Renal cortical epithelial cell (primary cell): ENCODE measurements around the gene SCN4B. TPM values are rescaled to one million over a fixed set of nuclear protein-coding genes. Genes with fewer than 3 reads are reported as not detected.

ENCODE experiments used
- DNase-seq: peaks from one replicate; pipeline ENCODE4 v3.0.0-alpha.2; 2011; ENCODE audit warnings: low read depth
- total RNA-seq: library from RNA; depleted of rRNA; stranded (reverse); fragments of >200 nt; gene quantifications from 2 replicates; pipeline ENCODE4 v1.2.3, GENCODE V29; 2014

The SCN4B gene
- total RNA-seq, 1 donor from 2014 or later = 0.15 TPM

- DNase-seq = no peak
Measured at GRCh38 chr11:118129471-118130172, 23.0 kb downstream of the SCN4B start.

- no peak for DNase-seq
Measured at GRCh38 chr11:118128721-118129470, 23.7 kb downstream of the SCN4B start.

DNA sequence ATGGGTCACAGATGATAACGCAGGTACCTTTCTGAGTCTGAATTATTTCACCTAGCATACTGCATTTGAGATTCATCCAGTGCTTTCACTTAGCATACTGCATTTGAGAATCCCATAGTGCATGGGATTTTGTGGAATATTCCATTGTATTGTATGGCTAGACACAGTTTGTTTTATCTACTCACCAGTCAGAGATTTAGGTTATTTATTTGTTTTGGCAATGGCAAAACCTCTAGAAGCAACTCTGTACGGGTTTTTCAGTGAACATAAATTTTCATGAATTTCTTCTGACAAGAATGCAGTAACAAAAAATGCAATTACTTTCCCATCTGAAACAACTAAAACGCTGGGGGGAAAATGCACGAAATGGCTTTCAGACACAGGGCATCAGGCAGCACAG is 24.3 kb downstream of the SCN4B start:
- DNase-seq = no peak

DNA sequence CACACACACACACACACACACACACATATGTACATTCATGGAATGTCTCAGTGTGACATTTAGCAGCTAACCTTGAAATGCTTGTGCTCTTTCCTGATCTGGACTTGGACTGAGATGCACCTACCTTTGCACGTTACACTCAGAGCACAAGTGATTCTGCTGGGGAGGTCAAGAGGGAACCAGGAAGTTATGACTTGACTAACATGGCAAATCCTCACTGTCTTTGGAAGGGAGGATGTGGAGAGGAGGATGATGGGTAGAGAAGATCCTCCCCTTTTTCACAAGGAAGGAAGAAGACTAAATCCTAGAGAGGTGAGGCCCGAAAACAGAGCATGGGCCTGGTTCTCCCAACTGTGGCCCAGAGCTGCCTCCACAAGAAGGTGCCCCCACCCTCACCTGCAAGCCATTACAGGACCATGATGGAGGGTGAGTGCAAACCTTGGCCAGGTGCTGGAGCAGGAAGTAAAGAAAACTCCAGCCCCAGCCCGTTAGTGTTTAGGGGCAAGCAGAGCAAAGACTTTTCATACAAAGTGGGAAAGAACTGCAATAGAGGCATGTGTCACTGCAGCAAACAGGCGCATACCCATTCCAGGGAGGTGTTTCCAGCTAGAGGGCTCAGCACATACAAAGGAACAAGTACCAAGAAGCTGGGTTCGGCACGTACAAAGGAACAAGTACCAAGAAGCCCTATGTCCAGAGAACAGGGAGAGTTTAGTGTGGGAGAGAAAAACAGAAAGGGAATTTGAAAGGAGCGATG is 26.4 kb downstream of the SCN4B start:
- DNase-seq = no peak

- no peak for DNase-seq
Measured at GRCh38 chr11:118124929-118125535, 27.6 kb downstream of the SCN4B start.

DNA sequence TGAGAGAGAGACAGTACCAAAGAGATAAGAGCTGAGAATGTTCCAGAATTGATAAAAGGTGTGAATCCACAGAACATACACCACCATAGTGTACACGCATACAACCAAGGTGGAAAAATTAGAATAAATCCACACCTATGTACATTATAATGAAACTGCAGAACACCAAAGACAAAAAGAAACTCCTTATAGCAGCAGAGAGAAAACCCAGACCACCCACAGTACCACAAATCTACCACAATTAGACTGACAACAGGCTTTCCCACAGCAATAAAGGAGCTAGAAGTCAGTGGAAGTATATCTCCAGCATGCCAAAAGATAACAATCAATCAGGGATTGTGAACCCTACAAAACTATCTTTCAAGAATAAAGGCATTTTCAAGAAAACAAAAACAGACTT is 31.8 kb downstream of the SCN4B start:
- DNase-seq = no peak

GRCh38 chr11:118117790-118118601 is 34.6 kb downstream of the SCN4B start:
- no peak for DNase-seq

GRCh38 chr11:118115048-118115447 is 37.6 kb downstream of the SCN4B start:
- DNase-seq = no peak

- no peak for DNase-seq
Measured at GRCh38 chr11:118114266-118114665, 38.4 kb downstream of the SCN4B start.

- no peak for DNase-seq
Measured at GRCh38 chr11:118112711-118113430, 39.8 kb downstream of the SCN4B start.

- no peak for DNase-seq
Measured at GRCh38 chr11:118111744-118112035, 40.9 kb downstream of the SCN4B start.

DNA sequence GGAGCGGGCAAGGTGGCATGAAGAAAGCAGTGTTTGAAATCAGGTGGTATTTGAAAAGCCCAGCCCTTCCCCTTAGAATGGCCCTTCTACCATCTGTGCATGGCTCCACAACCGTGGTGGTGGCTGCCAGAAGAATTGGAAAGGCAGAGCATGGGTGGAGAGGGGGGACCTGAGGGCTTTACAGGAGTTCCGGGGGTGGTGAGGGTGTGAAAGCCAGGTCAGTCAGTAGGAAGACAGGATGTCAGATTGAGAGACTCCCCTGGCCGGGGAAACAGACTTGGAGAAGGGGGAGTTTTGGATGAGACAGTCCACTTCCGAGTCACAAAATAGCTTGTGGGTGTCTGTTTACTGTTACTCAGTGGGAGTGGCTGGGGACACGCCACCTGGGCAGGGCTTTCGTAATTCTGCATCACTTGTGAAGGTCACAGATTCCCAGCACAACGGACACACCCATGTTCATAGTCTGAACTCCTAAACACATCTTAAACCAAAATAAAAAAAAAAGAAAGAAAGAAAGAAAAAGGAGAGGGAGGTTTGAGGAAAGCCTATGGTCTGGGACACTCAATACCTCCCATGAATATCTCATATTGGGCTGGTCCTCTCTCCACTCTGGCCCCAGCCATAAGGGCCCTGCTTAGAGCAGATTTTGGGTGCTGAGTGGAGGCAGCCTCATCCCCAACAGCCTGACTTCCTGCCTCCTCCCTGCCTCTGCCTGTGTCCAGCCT is 41.4 kb downstream of the SCN4B start:
- no peak for DNase-seq

DNA sequence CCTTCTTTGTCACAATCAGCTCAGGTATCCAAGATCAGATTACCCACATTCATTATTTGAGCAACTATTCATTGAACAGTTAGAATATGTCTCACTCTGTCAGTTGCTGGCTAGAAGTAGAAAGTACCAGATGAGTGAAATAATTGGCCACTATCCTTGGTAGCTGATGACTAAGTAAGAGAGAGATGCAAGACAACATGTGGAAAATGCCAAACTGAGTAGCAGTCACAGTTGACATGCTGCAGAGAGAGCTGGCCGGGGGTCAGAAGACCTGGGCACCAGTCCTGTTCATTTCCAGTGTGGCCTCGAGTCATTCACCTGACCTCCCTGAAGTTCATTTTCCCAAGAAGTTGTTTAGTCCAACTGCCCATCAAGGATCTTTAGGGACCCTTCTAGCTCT is 43.4 kb downstream of the SCN4B start:
- peak; percentile 72 for DNase-seq

DNA sequence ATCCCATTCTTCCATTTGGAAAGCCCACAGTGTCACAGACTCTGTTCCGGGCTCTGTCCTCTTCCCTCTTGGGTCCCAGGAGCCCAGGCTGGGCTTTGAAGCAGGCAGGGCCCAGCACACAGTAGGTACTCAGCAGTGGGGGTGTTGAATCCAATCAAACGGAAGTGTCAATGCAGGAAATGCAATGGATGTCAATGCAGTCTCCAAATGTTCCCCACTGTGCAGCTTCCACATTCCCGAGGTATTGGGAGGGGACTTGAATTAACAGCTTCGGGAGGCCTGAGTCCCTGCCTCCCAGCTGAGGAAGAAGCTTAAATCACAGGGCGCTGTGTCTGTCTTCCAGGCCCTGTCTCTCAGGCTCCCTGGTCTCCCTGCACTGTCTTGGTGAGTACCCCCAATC is 44.1 kb downstream of the SCN4B start:
- no peak for DNase-seq

DNA sequence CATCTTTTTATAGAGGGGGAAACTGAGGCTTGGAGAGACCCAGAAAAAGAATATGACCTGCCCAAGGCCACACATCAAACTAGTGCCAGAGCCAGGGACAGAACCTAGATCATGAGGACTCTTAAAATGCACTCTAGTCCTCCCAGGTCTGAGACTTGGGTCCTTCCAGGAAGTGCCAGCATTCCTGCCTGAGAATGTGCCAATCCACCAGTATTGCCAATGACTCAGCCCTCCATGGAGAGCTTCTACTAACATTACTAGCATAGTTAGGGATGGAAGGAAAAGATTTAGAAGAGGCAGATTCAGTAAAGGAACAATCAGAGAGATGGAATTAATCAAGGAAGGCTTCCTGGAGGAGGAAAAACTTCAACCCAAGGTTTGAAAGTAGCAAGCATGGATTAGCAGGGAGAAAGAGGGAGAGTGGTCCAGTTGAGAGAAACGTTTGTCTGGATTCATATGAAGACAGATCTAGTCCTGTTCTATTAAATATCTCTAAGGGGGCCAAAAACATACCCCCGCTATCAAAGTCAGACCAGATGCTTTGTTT is 45.8 kb downstream of the SCN4B start:
- DNase-seq = peak; percentile 85

GRCh38 chr11:118105657-118106305 is 46.8 kb downstream of the SCN4B start:
- DNase-seq = no peak

- no peak for DNase-seq
Measured at GRCh38 chr11:118104491-118104890, 48.1 kb downstream of the SCN4B start.

DNA sequence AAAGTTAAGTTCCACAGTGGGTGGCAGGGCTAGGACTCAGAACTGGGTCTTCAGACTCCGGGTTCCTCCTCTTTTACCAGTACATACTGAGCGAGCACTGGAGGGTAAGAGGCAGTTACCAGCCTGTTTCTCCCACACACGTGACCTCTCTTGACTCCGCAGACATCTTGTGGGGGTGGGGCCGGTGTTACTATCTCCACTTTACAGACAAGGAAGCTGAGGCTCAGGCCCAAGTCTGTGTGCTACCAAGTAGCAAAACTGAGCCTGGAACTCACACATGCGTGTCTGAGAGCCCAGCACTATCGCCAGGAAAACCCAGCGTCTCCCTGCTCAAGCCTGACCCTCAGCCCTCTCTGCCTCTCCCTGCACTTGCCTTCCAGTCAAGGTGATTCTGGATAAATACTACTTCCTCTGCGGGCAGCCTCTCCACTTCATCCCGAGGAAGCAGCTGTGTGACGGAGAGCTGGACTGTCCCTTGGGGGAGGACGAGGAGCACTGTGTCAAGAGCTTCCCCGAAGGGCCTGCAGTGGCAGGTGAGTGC is 49.8 kb downstream of the SCN4B start:
- no peak for DNase-seq

DNA sequence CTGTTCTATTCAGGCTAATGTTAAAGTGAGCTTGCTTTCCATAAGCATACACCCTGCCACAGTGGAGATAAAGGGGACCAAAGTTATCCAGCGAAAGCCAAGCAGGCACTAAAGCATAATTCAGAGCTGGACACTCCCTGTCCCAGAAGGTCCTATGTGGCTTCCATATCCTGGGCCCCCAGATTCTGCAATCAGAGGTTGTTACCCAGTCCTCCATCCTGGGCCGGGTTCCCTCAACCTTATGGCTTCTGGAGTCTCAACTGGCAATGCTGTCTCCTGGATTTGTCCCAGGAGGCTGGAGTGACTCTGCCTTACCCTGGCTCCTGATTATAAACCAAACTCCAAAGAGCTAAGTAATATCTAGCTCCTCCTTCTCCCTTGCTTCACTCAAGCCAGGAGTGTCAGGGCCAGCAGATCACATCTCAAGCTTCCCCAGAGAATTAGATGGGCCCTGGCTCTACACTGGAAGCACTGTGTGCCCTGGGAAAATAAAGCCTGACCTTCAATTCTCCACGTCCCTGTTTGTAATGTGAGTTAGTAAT is 51.9 kb downstream of the SCN4B start:
- no peak for DNase-seq
